SK-N-MC (cell line): ENCODE results near the gene ZC2HC1C.

ENCODE experiments used
- EZH2 ChIP-seq: fragments of 200-600 bp; sonication (generic); IDR thresholded peaks from one replicate; pipeline ENCODE4 v1.6.1; 2017; ENCODE audit warnings: antibody characterized with exemption
- FOXP2 ChIP-seq: optimal IDR thresholded peaks from 2 replicates; pipeline ENCODE3; 2011; ENCODE audit warnings: mild to moderate bottlenecking, moderate library complexity; ENCODE audit not compliant: insufficient read depth; ENCODE audit errors: extremely low read length, control extremely low read depth
- POLR2AphosphoS5 ChIP-seq: IDR thresholded peaks from 2 replicates; pipeline ENCODE4 v1.6.1; 2012; ENCODE audit warnings: mild to moderate bottlenecking, low read depth, low read length, borderline replicate concordance

GRCh38 chr14:75044322-75044721 is 25.1 kb upstream of the ZC2HC1C start:
- no peak for TF ChIP-seq POLR2AphosphoS5
- no peak for TF ChIP-seq EZH2
- no peak for TF ChIP-seq FOXP2
